HepG2 (cell line): ENCODE results near the gene ASCL2.

Experiments
- CBX5 ChIP-seq: sonication (generic); formaldehyde crosslinking; IDR thresholded peaks from 2 replicates; pipeline ENCODE4 v1.4.0; 2020; ENCODE audit warnings: missing genetic modification reagents, borderline replicate concordance
- CHD2 ChIP-seq: IDR thresholded peaks from 2 replicates; pipeline ENCODE4 v1.6.1; 2011; ENCODE audit warnings: low read depth, low read length, improper control_type of control experiment
- EP300 ChIP-seq, 3 experiments: sonication (generic) in 1 of 3; formaldehyde crosslinking in 1 of 3; IDR thresholded peaks; 2 replicates each; pipeline versions ENCODE4 v1.5.1 to v1.6.1; 2011 to 2020; ENCODE audit warnings: low read depth in 2 of 3, low read length in 2 of 3, borderline replicate concordance in 1 of 3, improper control_type of control experiment in 1 of 3, mild to moderate bottlenecking in 1 of 3, missing genetic modification reagents in 1 of 3, moderate library complexity in 1 of 3
- EZH2 ChIP-seq: conservative IDR thresholded peaks from 2 replicates; pipeline ENCODE4 v1.6.1; 2012; ENCODE audit warnings: mild to moderate bottlenecking, low read depth, low read length, moderate library complexity
- NFRKB ChIP-seq: fragments of 450-650 bp; IDR thresholded peaks from 2 replicates; pipeline ENCODE4 v1.6.1; 2017
- REST ChIP-seq, 2 experiments: IDR thresholded peaks; 2 replicates each; pipeline ENCODE4 v1.6.1; 2011 to 2012; ENCODE audit warnings: low read length in 2 of 2, borderline replicate concordance in 1 of 2, low read depth in 1 of 2, mild to moderate bottlenecking in 1 of 2, moderate library complexity in 1 of 2
- RFX5 ChIP-seq: IDR thresholded peaks from 2 replicates; pipeline ENCODE4 v1.6.1; 2011; ENCODE audit warnings: low read depth, low read length, improper control_type of control experiment
- SMAD1 ChIP-seq: sonication (generic); formaldehyde crosslinking; IDR thresholded peaks from 2 replicates; pipeline ENCODE4 v1.4.0; 2020; ENCODE audit warnings: missing genetic modification reagents, low read depth, mild to moderate bottlenecking, borderline replicate concordance
- SMAD3 ChIP-seq: sonication (generic); formaldehyde crosslinking; IDR thresholded peaks from 2 replicates; pipeline ENCODE4 v1.4.0; 2020; ENCODE audit warnings: missing genetic modification reagents
- SOX5 ChIP-seq: IDR thresholded peaks from 2 replicates; pipeline ENCODE4 v1.6.1; 2016; ENCODE audit warnings: borderline replicate concordance
- ZEB1 ChIP-seq: IDR thresholded peaks from 2 replicates; pipeline ENCODE4 v1.6.1; 2012; ENCODE audit warnings: mild to moderate bottlenecking, low read depth, inconsistent platforms; ENCODE audit not compliant: insufficient replicate concordance
- ZNF510 ChIP-seq: sonication (generic); formaldehyde crosslinking; IDR thresholded peaks from 2 replicates; pipeline ENCODE4 v1.4.0; 2020; ENCODE audit warnings: low read depth, mild to moderate bottlenecking, missing genetic modification reagents
- ZNF777 ChIP-seq: sonication (generic); formaldehyde crosslinking; IDR thresholded peaks from 2 replicates; pipeline ENCODE4 v1.4.0; 2020; ENCODE audit warnings: missing genetic modification reagents

- TF ChIP-seq REST (IDR thresholded peaks at IDR 0.05; ENCODE audit: borderline replicate concordance in 1 of 2, low read depth in 1 of 2, low read length in 2 of 2) (no peak), CBX5 (CRISPR knock-in tag) (no peak), EP300 (IDR thresholded peaks at IDR 0.05; ENCODE audit: low read depth in 2 of 2, low read length in 2 of 2) (no peak), EP300 (CRISPR knock-in tag; IDR thresholded peaks at IDR 0.05; ENCODE audit: borderline replicate concordance) (no peak), SOX5 (CRISPR knock-in tag) (no peak), EZH2 (no peak), SMAD1 (CRISPR knock-in tag) (no peak), SMAD3 (no peak), CHD2 (no peak), ZNF510 (CRISPR knock-in tag) (no peak), RFX5 (no peak), NFRKB (no peak), ZNF777 (no peak), ZEB1 (no peak)
Measured at GRCh38 chr11:2256293-2256913, 14.0 kb downstream of the ASCL2 start.
